DOHH2 (cell line): ENCODE results near the gene FSTL4.

Source experiments
- CTCF ChIP-seq: fragments of 200-600 bp; sonication (generic); IDR thresholded peaks from one replicate; pipeline ENCODE4 v1.5.1; 2014; ENCODE audit warnings: antibody characterized with exemption, mild to moderate bottlenecking, low read depth, low read length; ENCODE audit not compliant: poor library complexity, severe bottlenecking
- EZH2phosphoT487 ChIP-seq: fragments of 200-600 bp; sonication (generic); IDR thresholded peaks from 2 replicates; pipeline ENCODE4 v1.6.1; 2017; ENCODE audit warnings: borderline replicate concordance, mild to moderate bottlenecking, antibody characterized with exemption, low read length, moderate library complexity, mixed read lengths

- no peak for TF ChIP-seq CTCF
- no peak for TF ChIP-seq EZH2phosphoT487
These were observed 345.4 kb downstream of the FSTL4 start for GRCh38 chr5:133266966-133267365.
